NCI-H460 (cell line): ENCODE measurements around the gene BBOF1. TPM values are rescaled to one million over a fixed set of nuclear protein-coding genes. Genes with fewer than 3 reads are reported as not detected.

Experiments used
- DNase-seq: peaks from one replicate; pipeline ENCODE4 v3.0.0-alpha.2; 2016; ENCODE audit warnings: low read depth; ENCODE audit errors: extremely low read depth
- small RNA-seq, 2 experiments: library from RNA; depleted of rRNA; stranded (forward); fragments of <200 nt; gene quantifications; one replicate each; pipeline ENCODE3, GENCODE V24; 2014
- total RNA-seq: library from RNA; depleted of rRNA; stranded (reverse); fragments of >200 nt; shearing (Covaris generic); gene quantifications from 2 replicates; pipeline ENCODE4 v1.2.3, GENCODE V29; 2014; rRNA removed

The BBOF1 gene
- total RNA-seq, 1 experiment from 2014 or later, result 2.8 TPM

- peak; percentile 100 for DNase-seq
Observed at GRCh38 chr14:74084277-74085046, 65.3 kb downstream of the BBOF1 start, which contains the start of the genes ALDH6A1 and LIN52. Gene ALDH6A1, minus strand, starts transcription at chr14:74084453. Its CDS starts 59 bp downstream, at chr14:74084394. Gene LIN52, plus strand, starts transcription at chr14:74084956. Its CDS starts 19 bp downstream, at chr14:74084975.

- no peak for DNase-seq
Observed at GRCh38 chr14:74085047-74085637, 66.0 kb downstream of the BBOF1 start.

GRCh38 chr14:74085828-74086227 lies 66.7 kb downstream of the BBOF1 start:
- no peak for DNase-seq

- DNase-seq, result no peak
Observed at GRCh38 chr14:74089251-74090020, 70.3 kb downstream of the BBOF1 start.

GRCh38 chr14:74105381-74105780 lies 86.2 kb downstream of the BBOF1 start:
- no peak for DNase-seq

GRCh38 chr14:74109369-74109768 lies 90.2 kb downstream of the BBOF1 start:
- no peak for DNase-seq

- peak; percentile 59 for DNase-seq
Observed at GRCh38 chr14:74111395-74112216, 92.5 kb downstream of the BBOF1 start.

Small RNA genes lying within 50 kb of the gene (small RNA-seq; reads per million reads assigned to genes)
- 0 reads per million in 2 experiments for gene AC005480.2

Other genes starting within 250 kb of the BBOF1 start
- 9.6 and 12.8 TPM in 2 replicates for gene PTGR2, start 167.5 kb upstream of the BBOF1 start, total RNA-seq
- gene ZNF410, start 132.5 kb upstream of the BBOF1 start, total RNA-seq, result 77.5 and 79.3 TPM in 2 replicates
- 1.9 and 2.1 TPM in 2 replicates for gene FAM161B, start 69.3 kb upstream of the BBOF1 start, total RNA-seq
- gene COQ6, start 69.0 kb upstream of the BBOF1 start, total RNA-seq, result 21.8 and 22.4 TPM in 2 replicates
- gene ENTPD5, start 61 bp upstream of the BBOF1 start, total RNA-seq, result 12.6 and 13.8 TPM in 2 replicates
- gene ALDH6A1, start 65.1 kb downstream of the BBOF1 start, total RNA-seq, result 6.9 and 7.4 TPM in 2 replicates
- 8.1 and 9.8 TPM in 2 replicates for gene LIN52, start 65.6 kb downstream of the BBOF1 start, total RNA-seq
- not detected in 2 replicates for gene VSX2, start 220.1 kb downstream of the BBOF1 start, total RNA-seq